ENCODE measurements around the gene CYP4Z1. TPM values are rescaled to one million over a fixed set of nuclear protein-coding genes. Genes with fewer than 3 reads are reported as not detected.
"Not testable (repeated sequence)": the region's sequence is repeated elsewhere in the genome, so short reads cannot be mapped to it uniquely, and the experiment has no call there.

CYP4Z1 gene
- total RNA-seq, 1 experiment from 2014 or later, result not detected

GRCh38 chr1:47109482-47109881 is 42.5 kb downstream of the CYP4Z1 start:
- H3K9me3 Mint-ChIP-seq (ENCODE audit: unreplicated experiment); H3K36me3 Mint-ChIP-seq (ENCODE audit: insufficient read depth, unreplicated experiment); H3K9me3 ChIP-seq; H3K4me1 Mint-ChIP-seq (ENCODE audit: low read depth, unreplicated experiment); DNase-seq; intact Hi-C loops (cut with micrococcal nuclease; ENCODE audit: unreplicated experiment); POLR2A ChIA-PET; H3K27me3 Mint-ChIP-seq (ENCODE audit: insufficient read depth, unreplicated experiment); H3K4me1 ChIP-seq; H3K4me3 ChIP-seq (ENCODE audit: low read depth, low read length); CTCF ChIA-PET; H3K36me3 ChIP-seq (ENCODE audit: control insufficient read depth, insufficient read depth, low read length); H3K4me3 Mint-ChIP-seq (ENCODE audit: unreplicated experiment); H3K27me3 ChIP-seq (replicated peaks; ENCODE audit: control insufficient read depth, insufficient read depth, low read length); BruUV-seq (replicated peaks); H3K27ac Mint-ChIP-seq (ENCODE audit: unreplicated experiment): not testable (repeated sequence)

GRCh38 chr1:47113178-47113577 is 46.1 kb downstream of the CYP4Z1 start:
- no peak for DNase-seq
- no peak for TF ChIP-seq CTCF (IDR thresholded peaks at IDR 0.05; ENCODE audit: insufficient read depth in 1 of 2, low read depth in 1 of 2, low read length in 1 of 2, severe bottlenecking in 1 of 2, unreplicated experiment in 1 of 2)
- Histone ChIP-seq H3K9me3 (no peaks in the 10 kb centered on the region), H3K36me3 (ENCODE audit: control insufficient read depth, insufficient read depth, low read length) (no peaks in the 10 kb centered on the region), H3K4me3 (ENCODE audit: low read depth, low read length) (no peak overlapping the region), H3K4me1 (no peaks in the 10 kb centered on the region), H3K27me3 (replicated peaks; ENCODE audit: control insufficient read depth, insufficient read depth, low read length) (no peaks in the 10 kb centered on the region)
- intact Hi-C loops (cut with micrococcal nuclease; ENCODE audit: unreplicated experiment), result no loop called here
- no peaks in the 10 kb centered on the region for H3K27me3 Mint-ChIP-seq (ENCODE audit: insufficient read depth, unreplicated experiment)
- no peak overlapping the region for H3K4me3 Mint-ChIP-seq (ENCODE audit: unreplicated experiment)
- H3K36me3 Mint-ChIP-seq (ENCODE audit: insufficient read depth, unreplicated experiment), result no peaks in the 10 kb centered on the region
- no TSS peak for BruUV-seq (replicated peaks)
- CTCF ChIA-PET, result no interaction called here
- POLR2A ChIA-PET, result no interaction called here
- no peaks in the 10 kb centered on the region for H3K4me1 Mint-ChIP-seq (ENCODE audit: low read depth, unreplicated experiment)
- H3K27ac Mint-ChIP-seq (ENCODE audit: unreplicated experiment), result no peak overlapping the region
- H3K9me3 Mint-ChIP-seq (ENCODE audit: unreplicated experiment), result no peaks in the 10 kb centered on the region

GRCh38 chr1:47121039-47121438 is 54.0 kb downstream of the CYP4Z1 start:
- DNase-seq; H3K9me3 ChIP-seq; H3K4me1 Mint-ChIP-seq (ENCODE audit: low read depth, unreplicated experiment); CTCF ChIA-PET; H3K4me1 ChIP-seq; H3K4me3 ChIP-seq (ENCODE audit: low read depth, low read length); H3K36me3 ChIP-seq (ENCODE audit: control insufficient read depth, insufficient read depth, low read length); BruUV-seq (replicated peaks); H3K27me3 ChIP-seq (replicated peaks; ENCODE audit: control insufficient read depth, insufficient read depth, low read length); H3K4me3 Mint-ChIP-seq (ENCODE audit: unreplicated experiment); intact Hi-C loops (cut with micrococcal nuclease; ENCODE audit: unreplicated experiment); H3K27ac Mint-ChIP-seq (ENCODE audit: unreplicated experiment); H3K36me3 Mint-ChIP-seq (ENCODE audit: insufficient read depth, unreplicated experiment); H3K9me3 Mint-ChIP-seq (ENCODE audit: unreplicated experiment); H3K27me3 Mint-ChIP-seq (ENCODE audit: insufficient read depth, unreplicated experiment); POLR2A ChIA-PET: not testable (repeated sequence)

GRCh38 chr1:47124834-47125233 is 57.8 kb downstream of the CYP4Z1 start:
- H3K36me3 ChIP-seq (ENCODE audit: control insufficient read depth, insufficient read depth, low read length); POLR2A ChIA-PET; intact Hi-C loops (cut with micrococcal nuclease; ENCODE audit: unreplicated experiment); H3K9me3 ChIP-seq; CTCF ChIA-PET; H3K4me3 ChIP-seq (ENCODE audit: low read depth, low read length); H3K36me3 Mint-ChIP-seq (ENCODE audit: insufficient read depth, unreplicated experiment); H3K27ac Mint-ChIP-seq (ENCODE audit: unreplicated experiment); H3K4me1 ChIP-seq; DNase-seq; BruUV-seq (replicated peaks); H3K4me1 Mint-ChIP-seq (ENCODE audit: low read depth, unreplicated experiment); H3K4me3 Mint-ChIP-seq (ENCODE audit: unreplicated experiment); H3K27me3 ChIP-seq (replicated peaks; ENCODE audit: control insufficient read depth, insufficient read depth, low read length); H3K27me3 Mint-ChIP-seq (ENCODE audit: insufficient read depth, unreplicated experiment); H3K9me3 Mint-ChIP-seq (ENCODE audit: unreplicated experiment): not testable (repeated sequence)

- H3K4me3 Mint-ChIP-seq (ENCODE audit: unreplicated experiment); DNase-seq; BruUV-seq (replicated peaks); H3K27ac Mint-ChIP-seq (ENCODE audit: unreplicated experiment); H3K36me3 ChIP-seq (ENCODE audit: control insufficient read depth, insufficient read depth, low read length); H3K4me1 Mint-ChIP-seq (ENCODE audit: low read depth, unreplicated experiment); CTCF ChIA-PET; H3K9me3 Mint-ChIP-seq (ENCODE audit: unreplicated experiment); H3K4me3 ChIP-seq (ENCODE audit: low read depth, low read length); H3K27me3 ChIP-seq (replicated peaks; ENCODE audit: control insufficient read depth, insufficient read depth, low read length); H3K4me1 ChIP-seq; H3K36me3 Mint-ChIP-seq (ENCODE audit: insufficient read depth, unreplicated experiment); H3K9me3 ChIP-seq; POLR2A ChIA-PET; H3K27me3 Mint-ChIP-seq (ENCODE audit: insufficient read depth, unreplicated experiment); intact Hi-C loops (cut with micrococcal nuclease; ENCODE audit: unreplicated experiment): not testable (repeated sequence)
Observed at GRCh38 chr1:47126997-47127396, 60.0 kb downstream of the CYP4Z1 start.

Measured in Caco-2 (cell line).